AG08395 (cell line): Measurements from ENCODE around the gene BTK.
"Not testable (repeated sequence)": the region's sequence is repeated elsewhere in the genome, so short reads cannot be mapped to it uniquely, and the experiment has no call there.

Source experiments
- DNase-seq: peaks from one replicate; pipeline ENCODE4 v3.0.0; 2012; ENCODE audit warnings: mixed read lengths, low spot score

Gene BTK

GRCh38 chrX:101337776-101338271 lies 48.2 kb downstream of the BTK start:
- no peak for DNase-seq

DNA sequence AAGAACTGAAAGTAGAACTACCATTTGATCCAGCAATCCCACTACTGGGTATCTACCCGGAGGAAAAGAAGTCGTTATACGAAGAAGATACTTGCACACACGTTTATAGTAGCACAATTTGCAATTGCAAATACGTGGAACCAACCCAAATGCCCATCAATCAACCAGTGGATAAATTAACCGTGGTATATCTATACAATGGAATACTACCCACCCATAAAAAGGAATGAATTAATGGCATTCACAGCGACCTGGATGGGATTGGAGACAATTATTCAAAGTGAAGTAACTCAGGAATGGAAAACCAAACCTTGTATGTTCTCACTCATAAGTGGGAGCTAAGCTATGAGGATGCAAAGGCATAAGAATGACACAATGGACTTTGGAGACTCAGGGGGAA lies 51.7 kb downstream of the BTK start:
- not testable (repeated sequence) for DNase-seq

- DNase-seq, result not testable (repeated sequence)
These were observed 59.4 kb downstream of the BTK start for GRCh38 chrX:101326600-101326999.

- no peak for DNase-seq
These were observed 82.2 kb downstream of the BTK start for GRCh38 chrX:101303790-101304189.
